ENCODE results near the gene GJA4.

DNA sequence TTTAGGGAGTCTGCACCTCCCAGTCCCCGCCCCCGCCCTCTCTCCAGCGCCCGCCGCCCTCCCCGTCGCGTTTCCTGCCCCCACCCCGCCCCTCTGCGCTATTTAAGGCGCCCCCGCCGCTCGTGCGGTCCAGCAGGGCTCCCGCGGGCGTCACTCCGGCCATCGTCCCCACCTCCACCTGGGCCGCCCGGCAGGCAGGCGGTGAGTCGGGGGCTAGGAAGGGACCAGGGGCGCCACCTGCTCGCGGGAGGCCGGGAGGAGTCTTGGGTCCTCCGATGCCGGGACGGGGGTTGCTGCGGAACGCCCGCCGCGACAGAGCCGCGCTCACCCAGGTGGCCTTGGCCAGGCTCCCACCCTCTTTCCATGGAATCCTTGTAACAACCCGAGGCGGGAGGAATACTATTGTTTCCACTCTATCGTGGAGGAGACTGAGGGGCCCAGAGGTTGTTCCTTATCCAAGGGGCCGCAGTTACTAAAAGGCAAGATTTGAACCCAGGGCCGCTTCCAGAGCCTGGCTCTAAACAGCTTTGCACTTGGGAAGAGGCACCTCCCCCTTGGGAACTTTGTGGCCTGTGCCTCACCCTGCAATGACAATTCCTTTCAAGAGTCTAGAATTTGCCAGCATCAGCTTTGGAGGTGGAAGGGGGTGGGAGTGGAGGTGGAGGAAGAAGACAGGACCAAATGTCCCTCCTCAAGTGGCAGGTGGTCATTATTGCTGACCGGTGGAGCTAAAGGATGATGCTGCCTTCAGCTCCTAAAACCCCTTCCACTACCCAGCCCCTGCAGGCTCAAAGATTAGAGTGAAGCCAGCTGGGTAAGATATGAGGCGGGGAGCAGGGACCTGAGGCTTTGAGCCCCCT is at the start of gene GJA4:
- TF ChIP-seq CTCF (IDR thresholded peaks at IDR 0.05; ENCODE audit: low read depth, low read length, missing input control) (no peak), GABPA (IDR thresholded peaks at IDR 0.05 in 1 of 2, conservative IDR thresholded peaks at IDR 0.05 in 1 of 2) (no peak), YY1 (IDR thresholded peaks at IDR 0.05) (no peak), ZBTB33 (IDR thresholded peaks at IDR 0.05) (no peak), TAF1 (conservative IDR thresholded peaks at IDR 0.05) (no peak), RAD21 (IDR thresholded peaks at IDR 0.05) (no peak), SP1 (IDR thresholded peaks at IDR 0.05) (no peak), REST (IDR thresholded peaks at IDR 0.05) (no peak), RXRA (IDR thresholded peaks at IDR 0.05) (no peak), HNF4G (IDR thresholded peaks at IDR 0.05) (no peak), JUND (IDR thresholded peaks at IDR 0.05) (no peak), EGR1 (IDR thresholded peaks at IDR 0.05; ENCODE audit: low read depth in 2 of 2) (no peak)
- TF ChIP-seq, protein P1, sequence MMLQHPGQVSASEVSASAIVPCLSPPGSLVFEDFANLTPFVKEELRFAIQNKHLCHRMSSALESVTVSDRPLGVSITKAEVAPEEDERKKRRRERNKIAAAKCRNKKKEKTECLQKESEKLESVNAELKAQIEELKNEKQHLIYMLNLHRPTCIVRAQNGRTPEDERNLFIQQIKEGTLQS (IDR thresholded peaks at IDR 0.05), result no peak
- TF ChIP-seq, protein P2, sequence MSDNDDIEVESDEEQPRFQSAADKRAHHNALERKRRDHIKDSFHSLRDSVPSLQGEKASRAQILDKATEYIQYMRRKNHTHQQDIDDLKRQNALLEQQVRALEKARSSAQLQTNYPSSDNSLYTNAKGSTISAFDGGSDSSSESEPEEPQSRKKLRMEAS (IDR thresholded peaks at IDR 0.05), result no peak

Data from liver (tissue), 3 donors.